ENCODE data around the gene GLI1. TPM values are rescaled to one million over a fixed set of nuclear protein-coding genes. Genes with fewer than 3 reads are reported as not detected.
"Not testable (repeated sequence)": the region's sequence is repeated elsewhere in the genome, so short reads cannot be mapped to it uniquely, and the experiment has no call there.

The GLI1 gene
- total RNA-seq, 1 experiment from 2014 or later: 0.03 TPM

DNA sequence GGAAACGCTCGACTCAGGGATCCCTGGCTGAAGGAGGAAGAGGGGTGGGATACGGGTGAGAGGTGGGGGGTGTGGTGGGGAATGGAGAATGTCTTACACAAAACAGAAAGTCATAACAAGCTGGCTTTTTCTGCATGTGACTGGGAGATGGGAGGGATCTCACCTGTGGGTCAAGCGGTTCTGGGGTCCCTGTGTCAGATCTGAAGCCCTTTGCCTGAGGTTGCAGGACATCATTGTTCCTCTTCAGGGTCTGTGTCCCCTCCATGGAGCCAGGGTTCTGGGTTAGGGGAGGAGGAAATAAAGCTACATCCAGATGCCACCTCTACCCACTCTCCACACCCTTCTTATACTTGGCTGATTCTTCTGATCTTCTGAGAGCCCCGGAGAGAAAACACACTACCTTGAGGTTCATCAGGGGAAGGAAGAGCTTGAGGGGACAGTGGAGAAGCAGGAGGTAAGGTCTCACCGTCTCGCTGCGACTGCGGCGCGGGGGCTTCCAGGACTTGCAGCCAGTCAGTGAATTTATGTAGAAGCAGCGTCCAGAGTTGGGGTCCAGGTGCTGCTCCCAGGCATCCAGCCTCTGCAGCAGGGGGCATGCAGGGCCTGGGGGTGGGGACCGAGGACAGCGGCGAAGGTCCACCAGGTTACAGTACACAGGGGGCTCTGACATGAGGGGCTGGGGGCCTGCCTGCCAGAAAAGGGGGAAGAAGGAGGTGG is 17.6 kb downstream of the GLI1 start:
- Histone ChIP-seq H3K27me3 (peaks cover 29% of the 10 kb centered on the region), H3K36me3 (no peaks in the 10 kb centered on the region), H3K4me3 (no peak overlapping the region), H3K9me3 (no peaks in the 10 kb centered on the region)
- no peak for DNase-seq

DNA sequence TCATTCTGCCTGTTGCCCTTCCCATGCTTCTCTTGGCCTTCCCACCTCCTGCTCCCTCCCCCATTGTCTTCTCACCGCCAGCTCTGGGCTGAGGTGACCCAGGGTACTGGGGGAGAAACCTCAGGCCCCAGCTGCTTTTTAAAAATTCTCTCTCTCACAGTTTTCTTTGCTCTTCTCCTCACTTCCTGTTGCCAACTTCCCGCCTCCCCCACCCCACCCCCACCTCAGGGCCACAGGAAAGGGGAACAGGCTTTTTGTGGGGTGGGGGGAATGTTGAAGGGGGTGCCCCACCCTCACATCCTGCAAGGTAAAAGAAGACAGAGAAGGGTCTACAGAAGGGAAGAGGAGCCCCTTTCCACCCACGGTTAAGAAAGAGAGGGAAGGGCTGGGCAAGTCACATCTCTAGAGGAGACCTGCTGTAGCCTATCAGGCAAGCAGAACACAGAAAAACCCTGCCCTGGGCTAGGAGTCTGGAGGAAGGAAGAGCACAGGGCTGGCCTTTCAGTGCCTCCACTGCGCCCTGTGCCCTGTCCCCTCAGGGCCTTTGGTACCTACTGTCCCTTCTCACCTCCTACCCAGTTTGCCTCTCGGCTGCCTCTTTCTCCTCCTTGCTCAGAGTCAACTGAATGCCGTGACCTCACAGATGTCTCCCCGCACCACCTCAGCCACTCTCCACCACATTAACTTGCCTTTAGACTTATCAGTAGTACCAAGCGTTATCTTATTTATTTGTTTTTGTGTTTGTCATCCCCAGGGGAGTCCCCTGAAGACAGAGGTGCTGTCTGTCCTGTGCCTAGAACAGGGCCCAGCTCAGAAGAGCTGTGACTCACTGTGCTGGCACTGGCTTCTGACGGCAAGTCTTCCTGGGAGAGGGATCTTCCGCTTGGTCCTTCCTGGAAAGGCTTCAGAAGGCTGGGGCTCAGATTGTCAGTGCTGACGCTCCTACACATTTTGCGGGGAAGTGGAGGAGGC is 18.4 kb downstream of the GLI1 start:
- Histone ChIP-seq H3K9me3 (no peaks in the 10 kb centered on the region), H3K27me3 (peaks cover 21% of the 10 kb centered on the region)
- DNase-seq: peak; percentile 43

DNA sequence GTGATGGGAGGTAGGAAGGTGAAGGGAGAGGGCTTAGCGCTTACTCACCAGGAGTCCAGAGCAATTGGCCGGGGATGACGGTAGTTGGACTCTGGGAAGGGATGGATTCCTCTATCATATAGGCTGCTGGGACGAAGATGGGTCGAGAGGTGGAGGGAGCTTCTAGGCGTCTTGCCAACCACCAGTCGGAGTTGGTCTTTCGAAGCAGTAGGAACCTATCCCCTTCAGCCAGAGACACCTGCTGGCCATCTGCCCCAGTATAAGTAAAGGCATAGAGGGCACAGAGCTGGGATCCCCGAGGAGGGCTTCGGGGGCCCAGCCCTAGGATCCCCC is 19.4 kb downstream of the GLI1 start:
- Histone ChIP-seq H3K9me3 (no peaks in the 10 kb centered on the region), H3K4me3 (no peak overlapping the region), H3K36me3 (no peaks in the 10 kb centered on the region), H3K27me3 (peaks cover 14% of the 10 kb centered on the region)
- no peak for DNase-seq

More for the DNA sequence above, 18.4 kb downstream of the GLI1 start:
- Histone ChIP-seq H3K36me3 (no peaks in the 10 kb centered on the region), H3K4me3 (no peak overlapping the region)

DNA sequence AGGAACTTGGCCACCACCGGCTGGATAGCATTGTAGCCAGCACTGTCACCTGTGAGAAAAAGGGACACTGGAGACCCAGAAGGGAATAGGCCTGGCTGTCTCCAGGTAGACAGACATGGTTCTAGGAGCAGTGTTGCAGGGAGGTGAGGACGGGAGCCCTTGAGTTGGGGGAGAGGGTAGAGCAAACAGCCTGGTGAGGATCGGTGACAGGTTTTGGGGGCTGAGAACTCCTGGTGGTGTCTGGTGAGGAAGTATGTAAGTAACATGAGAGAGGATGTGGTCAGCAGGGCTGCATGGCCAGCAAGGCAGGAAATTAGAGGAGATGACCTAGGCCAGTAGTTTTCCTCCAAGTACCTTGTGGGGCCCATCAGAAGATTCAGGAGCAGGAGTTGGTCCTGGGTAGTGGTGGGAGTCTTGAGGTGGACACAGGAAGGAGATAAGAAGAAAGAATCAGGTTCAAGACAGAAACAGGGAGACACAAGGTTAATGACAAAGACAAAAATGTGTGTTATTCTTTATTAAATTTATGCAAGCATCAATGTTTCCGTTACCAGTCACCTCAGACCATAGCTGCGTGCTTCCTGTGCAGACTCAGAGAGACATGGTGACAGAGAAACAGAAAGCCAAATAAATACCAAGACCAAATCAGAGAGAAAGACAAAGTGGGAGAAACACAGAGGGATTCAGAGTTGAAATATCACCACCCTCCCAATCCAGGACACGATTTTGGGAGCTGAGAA is 20.0 kb downstream of the GLI1 start, which contains the start of gene ARHGAP9:
TSS of gene ARHGAP9 (minus strand) at position 491 of the 740 bp plus-strand sequence. CDS start at position 31, 460 bp downstream.
- Histone ChIP-seq H3K36me3 (no peaks in the 10 kb centered on the region), H3K27me3 (peaks cover 14% of the 10 kb centered on the region), H3K9me3 (no peaks in the 10 kb centered on the region), H3K4me3 (no peak within 1 kb of the TSS)
- DNase-seq: no peak

DNA sequence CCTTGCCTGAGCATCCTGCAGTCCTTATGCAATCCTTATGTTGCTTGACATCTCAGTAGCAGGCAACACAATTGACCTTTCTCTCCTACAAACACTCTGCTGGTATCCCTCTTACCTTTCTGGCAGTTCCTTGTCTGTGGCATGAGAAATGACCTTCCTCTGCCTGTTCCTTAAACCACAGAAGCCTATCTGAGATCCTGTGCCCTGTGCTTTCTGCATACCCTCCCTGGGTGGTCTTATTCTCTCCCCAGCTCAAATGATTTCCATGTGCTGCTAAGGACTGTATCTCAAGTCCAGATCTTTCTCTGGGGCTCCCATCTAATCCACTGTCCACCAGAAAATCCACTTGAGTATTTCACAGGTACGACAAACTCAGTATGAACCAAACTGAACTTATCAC is 22.1 kb downstream of the GLI1 start:
- Histone ChIP-seq H3K4me3 (no peak overlapping the region), H3K9me3 (no peaks in the 10 kb centered on the region), H3K36me3 (no peaks in the 10 kb centered on the region), H3K27me3 (peaks cover 3% of the 10 kb centered on the region; the same call in 1 of the 2 replicates)
- no peak for DNase-seq

DNA sequence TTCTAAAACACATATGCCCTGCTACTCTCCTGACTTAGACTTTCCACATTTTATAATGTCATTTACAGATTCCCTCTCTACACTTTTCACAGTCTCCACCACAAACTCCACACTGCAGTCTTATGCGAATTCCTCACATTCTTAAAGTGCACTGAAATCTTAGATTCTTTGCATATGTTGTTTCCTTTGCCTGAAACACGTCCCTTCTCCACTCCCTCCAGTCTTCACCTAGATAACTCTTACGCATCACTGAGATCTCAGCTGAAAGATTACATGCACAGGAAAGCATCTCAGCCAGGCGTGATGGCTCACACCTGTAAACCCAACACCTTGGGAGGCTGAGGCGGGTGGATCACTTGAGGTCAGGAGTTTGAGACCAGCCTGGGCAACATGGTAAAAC is 23.9 kb downstream of the GLI1 start:
- H3K36me3 ChIP-seq: peaks cover 4% of the 10 kb centered on the region
- no peak overlapping the region for H3K4me3 ChIP-seq
- DNase-seq: no peak
- no peaks in the 10 kb centered on the region for H3K9me3 ChIP-seq
- peaks cover 3% of the 10 kb centered on the region; the same call in 1 of the 2 replicates for H3K27me3 ChIP-seq

DNA sequence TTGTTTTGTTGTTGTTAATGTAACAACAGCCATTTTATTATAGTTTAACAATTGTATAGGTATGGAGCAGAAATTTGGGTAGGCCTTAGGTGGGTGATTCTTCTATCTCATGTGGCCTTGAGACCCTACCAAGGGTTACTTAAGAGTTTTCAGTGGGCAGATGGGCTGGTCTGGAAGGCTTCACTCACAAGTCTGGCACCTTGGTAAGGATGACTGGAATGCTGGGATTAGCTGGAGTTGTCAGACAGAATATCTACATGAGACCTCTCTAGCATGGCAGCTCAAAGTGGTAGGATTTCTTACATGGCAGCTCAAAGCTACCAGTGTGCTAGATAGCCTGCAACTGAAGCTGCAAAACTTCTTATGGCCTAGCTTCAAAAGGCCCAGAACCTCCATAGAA is 26.1 kb downstream of the GLI1 start:
- Histone ChIP-seq H3K9me3 (no peaks in the 10 kb centered on the region), H3K4me3 (no peak overlapping the region), H3K36me3 (peaks cover 25% of the 10 kb centered on the region), H3K27me3 (peaks cover 3% of the 10 kb centered on the region; the same call in 1 of the 2 replicates)
- no peak for DNase-seq

DNA sequence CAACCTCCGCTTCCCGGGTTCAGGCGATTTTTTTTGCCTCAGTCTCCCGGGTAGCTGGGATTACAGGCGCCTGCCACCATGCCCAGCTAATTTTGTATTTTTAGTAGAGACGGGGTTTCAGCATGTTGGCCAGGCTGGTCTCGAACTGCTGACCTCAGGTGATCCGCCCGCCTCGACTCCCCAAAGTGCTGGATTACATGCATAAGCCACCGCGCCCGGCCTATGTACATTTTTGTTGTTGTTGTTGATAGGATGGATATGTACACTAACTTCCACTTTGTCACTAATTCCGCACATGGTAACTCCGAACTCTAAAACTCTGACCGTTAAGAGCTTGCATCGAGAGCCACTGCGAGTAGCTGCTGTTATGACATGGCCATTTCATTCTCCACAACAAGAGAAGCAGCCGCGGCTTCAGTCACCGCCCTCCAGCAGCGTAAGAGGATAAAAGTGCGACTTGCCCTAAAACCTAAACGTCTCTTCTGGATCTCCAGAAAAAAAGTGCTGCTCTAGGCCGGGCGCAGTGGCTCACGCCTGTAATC is 27.5 kb downstream of the GLI1 start:
- DNase-seq: no peak
- H3K9me3 ChIP-seq: no peaks in the 10 kb centered on the region
- no peaks in the 10 kb centered on the region for H3K27me3 ChIP-seq
- H3K4me3 ChIP-seq: peak overlapping the region; percentile 77
- H3K36me3 ChIP-seq: peaks cover 37% of the 10 kb centered on the region

DNA sequence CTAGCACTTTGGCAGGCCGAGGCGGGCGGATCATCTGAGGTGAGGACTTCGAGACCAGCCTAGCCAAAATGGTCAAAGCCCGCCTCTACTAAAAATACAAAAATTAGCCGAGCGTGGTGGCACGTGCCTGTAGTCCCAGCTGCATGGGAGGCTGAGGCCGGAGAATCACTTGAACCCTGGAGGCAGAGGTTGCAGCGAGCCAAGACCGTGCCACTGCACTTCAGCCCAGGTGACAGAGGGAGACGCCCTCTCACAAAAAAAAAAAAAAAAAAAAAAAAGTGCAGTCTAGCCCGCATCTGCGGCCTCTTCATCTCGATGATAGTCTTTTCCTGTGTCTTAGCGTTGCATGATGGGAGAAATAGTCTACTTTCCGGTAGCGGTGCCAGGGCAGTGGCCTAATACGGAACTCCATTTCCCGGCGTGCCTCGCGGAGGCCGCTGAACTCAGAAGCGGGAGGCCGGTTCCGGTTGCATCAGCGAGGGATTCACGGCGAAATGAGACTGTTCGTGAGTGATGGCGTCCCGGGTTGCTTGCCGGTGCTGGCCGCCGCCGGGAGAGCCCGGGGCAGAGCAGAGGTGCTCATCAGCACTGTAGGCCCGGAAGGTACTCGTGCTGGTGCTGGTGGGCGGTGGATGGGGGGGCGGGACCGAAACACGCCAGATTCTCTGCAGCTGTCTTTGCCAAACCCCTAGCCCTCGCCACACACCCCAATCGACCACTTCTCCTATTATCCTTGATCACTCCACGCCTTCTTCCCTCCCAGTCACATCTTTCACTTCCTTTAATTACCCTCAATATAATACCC is 28.2 kb downstream of the GLI1 start, which contains the start of gene MARS1:
TSS of gene MARS1 (plus strand) at position 472 of the 805 bp plus-strand sequence. CDS start at position 495, 23 bp downstream.
- peak; percentile 96 for DNase-seq
- no peaks in the 10 kb centered on the region for H3K9me3 ChIP-seq
- H3K27me3 ChIP-seq: no peaks in the 10 kb centered on the region

DNA sequence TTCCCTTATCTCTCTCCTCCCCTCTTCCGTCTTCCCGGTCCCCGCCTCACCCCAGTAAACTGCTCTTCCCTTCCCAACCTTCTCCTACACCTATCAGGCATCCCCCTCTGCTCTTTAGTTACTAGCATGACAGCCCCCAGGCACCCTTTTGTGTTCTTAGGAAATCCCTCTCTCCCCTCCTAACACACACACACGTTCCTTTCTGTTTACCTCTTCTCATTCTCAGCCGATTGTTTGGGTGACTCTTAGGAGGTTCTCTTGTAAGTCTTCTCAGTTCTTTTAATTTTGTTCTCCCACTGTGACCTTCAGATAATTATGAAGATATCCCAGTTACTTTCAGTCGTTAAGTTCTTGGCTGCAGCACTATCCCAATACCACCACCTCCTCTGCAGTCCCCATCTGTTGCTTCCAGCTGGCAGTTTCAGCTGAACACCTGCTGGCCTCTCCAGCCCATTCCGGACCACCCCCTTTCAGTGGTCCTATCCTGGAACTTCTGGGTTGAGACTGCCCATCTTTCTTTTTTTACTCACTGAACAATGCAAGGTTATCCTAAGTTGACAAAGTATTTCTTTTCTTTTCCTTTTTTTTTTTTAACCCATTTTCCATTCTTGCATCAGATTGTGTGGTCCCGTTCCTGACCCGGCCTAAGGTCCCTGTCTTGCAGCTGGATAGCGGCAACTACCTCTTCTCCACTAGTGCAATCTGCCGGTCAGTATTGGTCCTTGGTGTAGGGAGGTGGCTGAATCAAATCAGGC is 29.0 kb downstream of the GLI1 start:
- Histone ChIP-seq H3K27me3 (no peaks in the 10 kb centered on the region), H3K36me3 (peaks cover 44% of the 10 kb centered on the region), H3K4me3 (peak overlapping the region; percentile 77), H3K9me3 (no peaks in the 10 kb centered on the region)
- no peak for DNase-seq

More for the DNA sequence above, 28.2 kb downstream of the GLI1 start, which contains the start of gene MARS1:
- Histone ChIP-seq H3K36me3 (peaks cover 42% of the 10 kb centered on the region), H3K4me3 (peak within 1 kb of the TSS; percentile 77)

DNA sequence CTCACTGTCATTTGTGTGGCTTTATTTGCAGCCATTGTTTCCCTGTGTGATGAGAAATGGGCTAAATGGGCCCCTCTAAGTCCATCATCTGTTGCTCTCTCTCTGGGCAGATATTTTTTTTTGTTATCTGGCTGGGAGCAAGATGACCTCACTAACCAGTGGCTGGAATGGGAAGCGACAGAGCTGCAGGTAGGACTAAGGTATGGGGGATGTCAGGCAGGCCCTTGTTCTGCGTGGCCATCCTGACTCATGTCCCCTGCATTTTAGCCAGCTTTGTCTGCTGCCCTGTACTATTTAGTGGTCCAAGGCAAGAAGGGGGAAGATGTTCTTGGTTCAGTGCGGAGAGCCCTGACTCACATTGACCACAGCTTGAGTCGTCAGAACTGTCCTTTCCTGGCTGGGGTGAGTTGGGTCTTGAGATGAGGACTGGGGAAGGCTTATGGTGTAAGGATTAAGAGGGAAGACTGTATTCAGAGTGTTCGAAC is 29.6 kb downstream of the GLI1 start:
- H3K36me3 ChIP-seq: peaks cover 47% of the 10 kb centered on the region
- H3K9me3 ChIP-seq: no peaks in the 10 kb centered on the region
- H3K27me3 ChIP-seq: no peaks in the 10 kb centered on the region
- peak overlapping the region; percentile 77 for H3K4me3 ChIP-seq
- DNase-seq: no peak

DNA sequence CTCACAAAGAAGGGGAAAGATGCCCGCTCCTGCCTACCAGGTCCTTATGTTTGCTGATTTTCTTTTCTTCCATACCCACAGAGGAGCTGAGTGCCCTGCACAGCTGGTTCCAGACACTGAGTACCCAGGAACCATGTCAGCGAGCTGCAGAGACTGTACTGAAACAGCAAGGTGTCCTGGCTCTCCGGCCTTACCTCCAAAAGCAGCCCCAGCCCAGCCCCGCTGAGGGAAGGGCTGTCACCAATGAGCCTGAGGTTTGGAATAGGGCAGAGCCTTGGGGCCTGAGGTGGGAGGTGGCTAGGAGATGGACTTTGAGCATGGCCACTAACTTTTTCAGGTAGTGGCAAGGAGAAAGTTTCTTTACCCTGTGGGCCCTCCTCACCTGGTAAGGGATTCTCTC is 30.5 kb downstream of the GLI1 start:
- H3K4me3 ChIP-seq: no peak overlapping the region
- no peaks in the 10 kb centered on the region for H3K27me3 ChIP-seq
- H3K36me3 ChIP-seq: peaks cover 51% of the 10 kb centered on the region
- no peak for DNase-seq
- H3K9me3 ChIP-seq: no peaks in the 10 kb centered on the region

DNA sequence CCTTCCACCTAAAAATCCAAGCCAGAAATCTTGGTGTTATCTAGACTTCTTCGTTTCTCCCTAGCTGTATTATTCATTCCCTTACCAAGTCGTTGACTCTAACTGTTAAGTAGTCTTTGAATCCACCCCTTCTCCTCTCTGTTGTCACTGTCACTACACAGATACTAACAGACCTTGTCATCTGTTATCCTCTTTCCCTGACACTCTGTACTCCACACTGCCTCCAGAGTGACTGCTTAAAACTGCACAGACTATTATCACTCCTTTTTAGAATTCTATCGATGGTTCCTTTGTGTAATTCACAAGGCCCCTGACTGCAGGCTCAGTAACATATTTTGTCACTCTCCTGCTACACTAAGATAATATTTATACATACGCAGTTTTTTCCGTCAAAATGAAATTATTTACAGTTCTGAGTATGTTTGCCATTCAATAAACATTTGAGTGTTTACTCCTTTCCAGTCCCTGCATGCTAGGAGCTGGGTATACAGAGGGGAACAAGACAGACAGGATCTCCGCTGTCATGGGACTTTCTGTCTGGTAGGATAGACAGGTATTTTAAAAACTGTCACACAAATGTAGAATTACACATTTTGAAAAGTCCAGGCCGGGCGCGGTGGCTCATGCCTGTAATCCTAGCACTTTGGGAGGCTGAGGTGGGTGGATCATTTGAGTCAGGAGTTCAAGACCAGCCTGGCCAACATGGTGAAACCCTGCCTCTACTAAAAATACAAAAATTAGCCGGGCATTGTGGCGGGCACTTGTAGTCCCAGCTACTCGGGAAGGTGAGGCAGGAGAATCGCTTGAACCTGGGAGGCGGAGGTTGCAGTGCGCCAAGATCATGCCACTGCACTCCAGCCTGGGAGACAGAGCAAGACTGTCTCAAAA is 32.1 kb downstream of the GLI1 start:
- Histone ChIP-seq H3K4me3 (no peak overlapping the region), H3K27me3 (no peaks in the 10 kb centered on the region), H3K9me3 (no peaks in the 10 kb centered on the region), H3K36me3 (peaks cover 61% of the 10 kb centered on the region)
- no peak for DNase-seq

DNA sequence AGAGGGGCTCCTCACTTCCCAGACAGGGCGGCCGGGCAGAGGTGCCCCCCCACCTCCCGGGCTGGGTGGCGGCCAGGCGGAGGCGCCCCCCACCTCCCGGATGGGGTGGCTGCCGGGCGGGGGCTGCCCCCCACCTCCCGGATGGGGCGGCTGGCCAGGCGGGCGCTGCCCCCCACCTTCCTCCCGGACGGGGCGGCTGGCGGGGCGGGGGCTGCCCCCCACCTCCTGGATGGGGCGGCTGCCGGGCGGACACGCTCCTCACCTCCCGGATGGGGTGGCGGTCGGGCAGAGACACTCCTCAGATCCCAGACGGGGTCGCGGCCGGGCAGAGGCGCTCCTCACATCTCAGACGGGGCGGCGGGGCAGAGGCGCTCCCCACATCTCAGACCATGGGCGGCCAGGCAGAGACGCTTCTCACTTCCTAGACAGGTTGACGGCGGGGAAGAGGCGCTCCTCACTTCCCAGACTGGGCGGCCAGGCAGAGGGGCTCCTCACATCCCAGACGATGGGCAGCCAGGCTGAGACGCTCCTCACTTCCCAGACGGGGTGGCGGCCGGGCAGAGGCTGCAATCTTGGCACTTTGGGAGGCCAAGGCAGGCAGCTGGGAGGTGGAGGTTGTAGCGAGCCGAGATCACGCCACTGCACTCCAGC is 35.6 kb downstream of the GLI1 start:
- not testable (repeated sequence) for H3K27me3 ChIP-seq, DNase-seq, H3K9me3 ChIP-seq, H3K4me3 ChIP-seq
- H3K36me3 ChIP-seq: peaks cover 71% of the 10 kb centered on the region

Measured in MG63 (cell line).